HG02763 (cell line): ENCODE data around the gene ZNF804A.

ENCODE experiments used
- ATAC-seq: cut with Tn5 transposase; IDR thresholded peaks from one replicate; pipeline ENCODE4 v1.9.1; 2021; ENCODE audit warnings: mild to moderate bottlenecking, moderate library complexity; ENCODE audit not compliant: unreplicated experiment

ZNF804A gene

GRCh38 chr2:184602734-184603133 lies 4.4 kb downstream of the ZNF804A start:
- no peak for ATAC-seq

GRCh38 chr2:184610891-184611290 lies 12.6 kb downstream of the ZNF804A start:
- ATAC-seq = no peak

- ATAC-seq = no peak
Measured at GRCh38 chr2:184611361-184612085, 13.2 kb downstream of the ZNF804A start.

GRCh38 chr2:184620367-184620766 lies 22.0 kb downstream of the ZNF804A start:
- no peak for ATAC-seq

- ATAC-seq = no peak
Measured at GRCh38 chr2:184624311-184624710, 26.0 kb downstream of the ZNF804A start.

GRCh38 chr2:184628051-184628450 lies 29.7 kb downstream of the ZNF804A start:
- ATAC-seq = no peak

GRCh38 chr2:184633726-184634125 lies 35.4 kb downstream of the ZNF804A start:
- ATAC-seq = no peak

GRCh38 chr2:184637781-184638180 lies 39.5 kb downstream of the ZNF804A start:
- no peak for ATAC-seq

GRCh38 chr2:184644685-184645084 lies 46.4 kb downstream of the ZNF804A start:
- ATAC-seq = no peak

- ATAC-seq = peak; percentile 64
Measured at GRCh38 chr2:184646177-184646576, 47.8 kb downstream of the ZNF804A start.

- no peak for ATAC-seq
Measured at GRCh38 chr2:184646593-184646992, 48.3 kb downstream of the ZNF804A start.

- no peak for ATAC-seq
Measured at GRCh38 chr2:184654945-184655344, 56.6 kb downstream of the ZNF804A start.

- no peak for ATAC-seq
Measured at GRCh38 chr2:184677171-184677570, 78.8 kb downstream of the ZNF804A start.

- ATAC-seq = no peak
Measured at GRCh38 chr2:184679219-184680018, 81.1 kb downstream of the ZNF804A start.

- ATAC-seq = no peak
Measured at GRCh38 chr2:184680825-184681224, 82.5 kb downstream of the ZNF804A start.

- no peak for ATAC-seq
Measured at GRCh38 chr2:184681642-184682321, 83.5 kb downstream of the ZNF804A start.

GRCh38 chr2:184683911-184684310 lies 85.6 kb downstream of the ZNF804A start:
- no peak for ATAC-seq

- ATAC-seq = no peak
Measured at GRCh38 chr2:184685999-184686841, 87.9 kb downstream of the ZNF804A start.

- ATAC-seq = no peak
Measured at GRCh38 chr2:184689638-184690037, 91.3 kb downstream of the ZNF804A start.

GRCh38 chr2:184692141-184692734 lies 93.9 kb downstream of the ZNF804A start:
- ATAC-seq = no peak
